Measurements from ENCODE around the gene GPX6. TPM values are rescaled to one million over a fixed set of nuclear protein-coding genes. Genes with fewer than 3 reads are reported as not detected.

GPX6 gene
- total and polyA plus RNA-seq, 10 of the 15 experiments (the other 5 are each of a cell fraction or from before 2014, with no cell fraction given), result not detected

DNA sequence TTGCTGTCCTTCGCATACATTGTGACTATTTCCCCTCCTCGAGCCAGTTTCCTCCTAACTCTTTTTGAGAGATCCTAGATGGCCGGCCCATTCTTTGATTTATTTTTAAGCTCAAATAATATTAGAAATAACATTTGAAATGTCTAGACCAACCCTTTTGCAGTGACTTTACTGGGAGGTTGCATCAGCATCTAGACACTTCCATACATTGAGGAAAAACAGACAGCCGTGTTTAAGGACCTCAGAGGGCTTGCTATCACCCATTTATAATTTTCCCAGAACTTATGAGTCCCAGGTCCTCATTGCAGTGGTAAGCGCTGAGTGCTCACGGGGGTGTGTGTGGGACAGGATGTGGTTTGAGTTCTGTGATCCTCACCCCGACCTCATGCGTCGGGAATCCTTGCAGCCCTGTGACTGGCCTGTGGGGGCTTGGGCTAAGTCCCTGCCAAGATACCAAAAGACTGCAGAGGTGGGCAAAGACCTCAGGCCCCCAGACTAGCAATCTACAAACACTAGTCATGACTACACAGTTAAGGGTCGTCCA lies 10.0 kb upstream of the GPX6 start, which contains the start of gene GPX5:
Gene GPX5, plus strand, starts transcription at position 386 of the 544 bp plus-strand sequence. Its CDS starts 133 bp downstream, at position 519.
- FAIRE-seq, result no peak
- 17% methylated on average over 10 of the region's 10 CpGs for WGBS (ENCODE audit: insufficient coverage, insufficient replicate concordance, low lambda C conversion rate, missing lambda C conversion rate)
- intact Hi-C loops (cut with micrococcal nuclease; ENCODE audit: unreplicated experiment), result no loop called here
- no peak for DNase-seq (ENCODE audit: low read depth, low spot score)
- Histone ChIP-seq H3K4me2 (ENCODE audit: control insufficient read depth, insufficient read depth) (no peak within 1 kb of the TSS), H3K4me3 (no peak within 1 kb of the TSS), H3K4me1 (ENCODE audit: control insufficient read depth, insufficient read depth, low read length) (no peaks in the 10 kb centered on the region), H4K20me1 (ENCODE audit: control insufficient read depth, insufficient read depth) (no peaks in the 10 kb centered on the region), H3K36me3 (ENCODE audit: control insufficient read depth in 2 of 2, insufficient read depth in 2 of 2, low read length in 1 of 2) (no peaks in the 10 kb centered on the region), H3K27ac (ENCODE audit: control insufficient read depth, insufficient read depth) (no peak within 1 kb of the TSS), H3K9me3 (replicated peaks; ENCODE audit: control insufficient read depth, insufficient read depth, low read length) (no peaks in the 10 kb centered on the region), H3K79me2 (ENCODE audit: control insufficient read depth, insufficient read depth, low read length) (no peaks in the 10 kb centered on the region), H3K27me3 (replicated peaks in 1 of 2; ENCODE audit: control insufficient read depth in 2 of 2, insufficient read depth in 2 of 2, low read length in 1 of 2) (peaks cover 0 to 2% of the 10 kb centered on the region in 2 experiments), H2AFZ (ENCODE audit: control insufficient read depth, low read depth, low read length) (no peak within 1 kb of the TSS), H3K9ac (ENCODE audit: control insufficient read depth, insufficient read depth, low read length) (no peak within 1 kb of the TSS)
- no peak for ATAC-seq
- in situ Hi-C loops (cut with MboI), result no loop called here
- ChIA-PET SMC1A (ENCODE audit: uncharacterized antibody, unreplicated experiment) (no interaction called here), RAD21 (ENCODE audit: unreplicated experiment) (no interaction called here), POLR2A (no interaction called here), CTCF (no interaction called here)
- TF ChIP-seq RUNX3 (IDR thresholded peaks at IDR 0.05; ENCODE audit: low read length) (peak; percentile 7; the same call in 1 of the 2 replicates), BCL11A (IDR thresholded peaks at IDR 0.05; ENCODE audit: low read depth, low read length) (no peak)
- BruUV-seq (replicated peaks), result no TSS peak

GRCh38 chr6:28523241-28523622 lies 7.6 kb upstream of the GPX6 start:
- ChIA-PET POLR2A (no interaction called here), CTCF (no interaction called here), RAD21 (ENCODE audit: unreplicated experiment) (no interaction called here), SMC1A (ENCODE audit: uncharacterized antibody, unreplicated experiment) (no interaction called here)
- DNase-seq (ENCODE audit: low read depth, low spot score) (no peak), ATAC-seq (no peak), FAIRE-seq (no peak)
- BruUV-seq (replicated peaks), result no TSS peak
- no peak overlapping the region for H3K4me2 ChIP-seq (ENCODE audit: control insufficient read depth, insufficient read depth)
- no peaks in the 10 kb centered on the region for H4K20me1 ChIP-seq (ENCODE audit: control insufficient read depth, insufficient read depth)
- no peaks in the 10 kb centered on the region for H3K36me3 ChIP-seq (ENCODE audit: control insufficient read depth in 2 of 2, insufficient read depth in 2 of 2, low read length in 1 of 2)
- H3K9me3 ChIP-seq (replicated peaks; ENCODE audit: control insufficient read depth, insufficient read depth, low read length), result no peaks in the 10 kb centered on the region
- in situ Hi-C loops (cut with MboI), result no loop called here
- 0% methylated on average over 3 of the region's 3 CpGs for WGBS (ENCODE audit: insufficient coverage, insufficient replicate concordance, low lambda C conversion rate, missing lambda C conversion rate)
- H2AFZ ChIP-seq (ENCODE audit: control insufficient read depth, low read depth, low read length), result no peak overlapping the region
- H3K27ac ChIP-seq (ENCODE audit: control insufficient read depth, insufficient read depth), result no peak overlapping the region
- H3K9ac ChIP-seq (ENCODE audit: control insufficient read depth, insufficient read depth, low read length), result no peak overlapping the region
- peaks cover 0 to 2% of the 10 kb centered on the region in 2 experiments for H3K27me3 ChIP-seq (replicated peaks in 1 of 2; ENCODE audit: control insufficient read depth in 2 of 2, insufficient read depth in 2 of 2, low read length in 1 of 2)
- intact Hi-C loops (cut with micrococcal nuclease; ENCODE audit: unreplicated experiment), result no loop called here
- no peaks in the 10 kb centered on the region for H3K4me1 ChIP-seq (ENCODE audit: control insufficient read depth, insufficient read depth, low read length)
- no peak overlapping the region for H3K4me3 ChIP-seq
- no peaks in the 10 kb centered on the region for H3K79me2 ChIP-seq (ENCODE audit: control insufficient read depth, insufficient read depth, low read length)
- TF ChIP-seq BRCA1 (IDR thresholded peaks at IDR 0.05; ENCODE audit: low read depth, low read length), result no peak
- no peak for TF ChIP-seq EZH2 (IDR thresholded peaks at IDR 0.05; ENCODE audit: borderline replicate concordance, control insufficient read depth, low read depth, low read length)
- no peak for TF ChIP-seq CEBPB (IDR thresholded peaks at IDR 0.05; ENCODE audit: borderline replicate concordance in 1 of 2, low read depth in 2 of 2, low read length in 2 of 2)
- TF ChIP-seq, protein P1, sequence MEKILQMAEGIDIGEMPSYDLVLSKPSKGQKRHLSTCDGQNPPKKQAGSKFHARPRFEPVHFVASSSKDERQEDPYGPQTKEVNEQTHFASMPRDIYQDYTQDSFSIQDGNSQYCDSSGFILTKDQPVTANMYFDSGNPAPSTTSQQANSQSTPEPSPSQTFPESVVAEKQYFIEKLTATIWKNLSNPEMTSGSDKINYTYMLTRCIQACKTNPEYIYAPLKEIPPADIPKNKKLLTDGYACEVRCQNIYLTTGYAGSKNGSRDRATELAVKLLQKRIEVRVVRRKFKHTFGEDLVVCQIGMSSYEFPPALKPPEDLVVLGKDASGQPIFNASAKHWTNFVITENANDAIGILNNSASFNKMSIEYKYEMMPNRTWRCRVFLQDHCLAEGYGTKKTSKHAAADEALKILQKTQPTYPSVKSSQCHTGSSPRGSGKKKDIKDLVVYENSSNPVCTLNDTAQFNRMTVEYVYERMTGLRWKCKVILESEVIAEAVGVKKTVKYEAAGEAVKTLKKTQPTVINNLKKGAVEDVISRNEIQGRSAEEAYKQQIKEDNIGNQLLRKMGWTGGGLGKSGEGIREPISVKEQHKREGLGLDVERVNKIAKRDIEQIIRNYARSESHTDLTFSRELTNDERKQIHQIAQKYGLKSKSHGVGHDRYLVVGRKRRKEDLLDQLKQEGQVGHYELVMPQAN (conservative IDR thresholded peaks at IDR 0.05), result no peak
- TF ChIP-seq CBX3 (IDR thresholded peaks at IDR 0.05; ENCODE audit: borderline replicate concordance, low read depth), result no peak
- no peak for TF ChIP-seq ZNF274 (IDR thresholded peaks at IDR 0.05; ENCODE audit: insufficient read depth, insufficient read length)
- no peak for TF ChIP-seq YY1 (IDR thresholded peaks at IDR 0.05; ENCODE audit: low read depth, low read length)
- TF ChIP-seq MEF2B (IDR thresholded peaks at IDR 0.05; ENCODE audit: partially characterized antibody, poor library complexity, severe bottlenecking), result no peak
- TF ChIP-seq NR2F1 (conservative IDR thresholded peaks at IDR 0.05), result no peak
- no peak for TF ChIP-seq SIX5 (IDR thresholded peaks at IDR 0.05; ENCODE audit: low read depth, low read length, severe bottlenecking)
- TF ChIP-seq MTA2 (IDR thresholded peaks at IDR 0.05; ENCODE audit: low read depth), result no peak
- no peak for TF ChIP-seq MYB (IDR thresholded peaks at IDR 0.05; ENCODE audit: borderline replicate concordance, low read depth, low read length)

Data from GM12878 (cell line).